Neuronal stem cell (in vitro differentiated cells): ENCODE results near the gene FMC1.
"Not testable (repeated sequence)": the region's sequence is repeated elsewhere in the genome, so short reads cannot be mapped to it uniquely, and the experiment has no call there.

Source experiments
- DNase-seq: peaks from one replicate; pipeline ENCODE4 v3.0.0-alpha.2; 2013; ENCODE audit warnings: low spot score
- H2AFZ ChIP-seq: one replicate; pipeline ENCODE4 v1.6.1; 2013; ENCODE audit warnings: mild to moderate bottlenecking, low read length, inconsistent platforms
- H2AK5ac ChIP-seq: 2 replicates; pipeline ENCODE4 v1.6.1; 2013; ENCODE audit warnings: low read depth, mild to moderate bottlenecking, inconsistent platforms, low read length, moderate library complexity, mixed read lengths
- H2BK120ac ChIP-seq: 2 replicates; pipeline ENCODE4 v1.6.1; 2013; ENCODE audit warnings: low read depth, mild to moderate bottlenecking, inconsistent platforms, low read length, moderate library complexity, mixed read lengths
- H2BK12ac ChIP-seq: one replicate; pipeline ENCODE4 v1.6.1; 2013; ENCODE audit warnings: low read length, inconsistent platforms
- H2BK15ac ChIP-seq: 2 replicates; pipeline ENCODE4 v1.6.1; 2013; ENCODE audit warnings: mild to moderate bottlenecking, low read length, inconsistent platforms, mixed read lengths
- H2BK5ac ChIP-seq: one replicate; pipeline ENCODE4 v1.6.1; 2013; ENCODE audit warnings: inconsistent platforms, mild to moderate bottlenecking, low read length, moderate library complexity
- H3K14ac ChIP-seq: one replicate; pipeline ENCODE4 v1.6.1; 2013; ENCODE audit warnings: low read length, inconsistent platforms
- H3K18ac ChIP-seq: 2 replicates; pipeline ENCODE4 v1.6.1; 2013; ENCODE audit warnings: low read length, inconsistent platforms
- H3K23ac ChIP-seq: 2 replicates; pipeline ENCODE4 v1.6.1; 2013; ENCODE audit warnings: low read depth, mild to moderate bottlenecking, mixed read lengths, low read length, inconsistent platforms; ENCODE audit not compliant: poor library complexity
- H3K27ac ChIP-seq: replicated peaks from 3 replicates; pipeline ENCODE4 v1.5.1; 2013; ENCODE audit warnings: low read length, inconsistent platforms
- H3K27me3 ChIP-seq, 3 experiments: 2 replicates each; pipeline ENCODE4 v1.6.1; 2013; ENCODE audit warnings: low read length in 3 of 3, mild to moderate bottlenecking in 2 of 3, inconsistent platforms in 1 of 3, low read depth in 1 of 3, mixed read lengths in 1 of 3, moderate library complexity in 1 of 3; ENCODE audit not compliant: control insufficient read depth in 3 of 3, insufficient read depth in 3 of 3
- H3K36me3 ChIP-seq, 2 donors: replicated peaks in 1 of 2; 2 replicates each; pipeline ENCODE4 v1.6.1; 2013; ENCODE audit warnings: low read length in 2 of 2; ENCODE audit not compliant: control insufficient read depth in 2 of 2, insufficient read depth in 2 of 2
- H3K4ac ChIP-seq: 2 replicates; pipeline ENCODE4 v1.6.1; 2013; ENCODE audit warnings: inconsistent platforms, mild to moderate bottlenecking, low read length, moderate library complexity
- H3K4me1 ChIP-seq, 2 donors: 1 replicate in 1 of 2; 2 replicates in 1 of 2; pipeline ENCODE4 v1.6.1; 2013; ENCODE audit warnings: low read length in 2 of 2, low read depth in 1 of 2; ENCODE audit not compliant: control insufficient read depth in 2 of 2, insufficient read depth in 1 of 2
- H3K4me2 ChIP-seq: one replicate; pipeline ENCODE4 v1.6.1; 2013; ENCODE audit warnings: mild to moderate bottlenecking, low read length, inconsistent platforms; ENCODE audit not compliant: insufficient read depth, poor library complexity, severe bottlenecking
- H3K4me3 ChIP-seq, 2 donors: 2 replicates each; pipeline ENCODE4 v1.5.1; 2013; ENCODE audit warnings: low read length in 2 of 2, mild to moderate bottlenecking in 2 of 2, inconsistent platforms in 1 of 2, moderate library complexity in 1 of 2
- H3K79me1 ChIP-seq: one replicate; pipeline ENCODE4 v1.6.1; 2013; ENCODE audit warnings: low read depth, mild to moderate bottlenecking, inconsistent platforms, low read length, moderate library complexity
- H3K9ac ChIP-seq: one replicate; pipeline ENCODE4 v1.6.1; 2013; ENCODE audit warnings: mild to moderate bottlenecking, low read depth, low read length, inconsistent platforms; ENCODE audit not compliant: poor library complexity
- H3K9me3 ChIP-seq, 2 donors: replicated peaks in 1 of 2; 2 replicates each; pipeline versions ENCODE3 to v1.6.1; 2013; ENCODE audit warnings: low read length in 2 of 2, mild to moderate bottlenecking in 2 of 2, inconsistent platforms in 1 of 2, low read depth in 1 of 2, mixed read lengths in 1 of 2, moderate library complexity in 1 of 2; ENCODE audit not compliant: control insufficient read depth in 2 of 2, insufficient read depth in 1 of 2
- H4K8ac ChIP-seq: one replicate; pipeline ENCODE4 v1.6.1; 2013; ENCODE audit warnings: low read depth, mild to moderate bottlenecking, inconsistent platforms, low read length, moderate library complexity
- H4K91ac ChIP-seq: one replicate; pipeline ENCODE4 v1.6.1; 2013; ENCODE audit warnings: low read length, low read depth, mild to moderate bottlenecking, inconsistent platforms; ENCODE audit not compliant: poor library complexity
- WGBS, 2 donors: extraction: QIAGEN DNeasy Blood & Tissue Kit; methylation state at CpG; one replicate each; pipeline ENCODE4 v1.1.7; 2013; ENCODE audit warnings: missing lambda C conversion rate in 2 of 2, mixed read lengths in 1 of 2; ENCODE audit not compliant: insufficient read length in 2 of 2, insufficient replicate concordance in 1 of 2; ENCODE audit errors: extremely low coverage in 2 of 2; 5-methylcytosine and 5-hydroxymethylcytosine counted together

The FMC1 gene

DNA sequence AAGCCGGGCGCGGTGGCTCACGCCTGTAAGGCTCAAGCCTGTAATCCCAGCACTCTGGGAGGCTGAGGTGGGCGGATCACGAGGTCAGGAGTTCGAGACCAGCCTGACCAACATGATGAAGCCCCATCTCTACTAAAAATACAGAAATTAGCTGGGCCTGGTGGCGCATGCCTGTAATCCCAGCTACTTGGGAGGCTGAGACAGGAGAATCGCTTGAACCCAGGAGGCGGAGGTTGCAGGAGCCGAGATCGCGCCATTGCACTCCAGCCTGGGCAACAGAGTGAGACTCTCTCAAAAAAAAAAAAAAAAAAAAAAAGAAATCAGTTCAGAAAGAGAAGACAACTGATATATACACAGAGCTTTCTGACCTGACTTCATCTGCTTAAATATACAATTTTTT lies 7.7 kb upstream of the FMC1 start:
- not testable (repeated sequence) for H3K4me3 ChIP-seq, H2BK12ac ChIP-seq, H3K23ac ChIP-seq, H2BK5ac ChIP-seq, H3K9me3 ChIP-seq, H3K4me1 ChIP-seq, H2AFZ ChIP-seq, H4K8ac ChIP-seq, H3K27me3 ChIP-seq, H2BK15ac ChIP-seq, H3K4me2 ChIP-seq, H3K9ac ChIP-seq, H3K14ac ChIP-seq, H2AK5ac ChIP-seq, H3K79me1 ChIP-seq, H3K27ac ChIP-seq, DNase-seq, H3K18ac ChIP-seq, H4K91ac ChIP-seq, H3K36me3 ChIP-seq, H3K4ac ChIP-seq, H2BK120ac ChIP-seq
- no CpG with 5 or more reads among the region's 13 CpGs for WGBS, 2 donors

GRCh38 chr7:139334399-139335150 lies 6.6 kb upstream of the FMC1 start:
- no peak overlapping the region for H4K8ac ChIP-seq
- no peak overlapping the region for H4K91ac ChIP-seq
- H3K27ac ChIP-seq = no peak overlapping the region
- no peak overlapping the region for H2BK12ac ChIP-seq
- H3K4me3 ChIP-seq = no peak overlapping the region
- no peaks in the 10 kb centered on the region for H3K79me1 ChIP-seq
- H3K14ac ChIP-seq = no peak overlapping the region
- no peak overlapping the region for H3K9ac ChIP-seq
- H3K4ac ChIP-seq = no peak overlapping the region
- no peak overlapping the region for H2AK5ac ChIP-seq
- H2BK15ac ChIP-seq = no peak overlapping the region
- no peaks in the 10 kb centered on the region for H3K36me3 ChIP-seq
- H3K9me3 ChIP-seq = peaks cover 2 to 7% of the 10 kb centered on the region in 2 donors
- no peak overlapping the region for H2BK120ac ChIP-seq
- H3K23ac ChIP-seq = no peak overlapping the region
- H3K4me2 ChIP-seq = no peak overlapping the region
- H2BK5ac ChIP-seq = no peak overlapping the region
- H3K27me3 ChIP-seq = no peaks in the 10 kb centered on the region
- no peak overlapping the region for H2AFZ ChIP-seq
- WGBS, 2 donors = no CpG with 5 or more reads among the region's 4 CpGs
- no peak for DNase-seq
- H3K18ac ChIP-seq = no peak overlapping the region
- no peaks in the 10 kb centered on the region for H3K4me1 ChIP-seq

DNA sequence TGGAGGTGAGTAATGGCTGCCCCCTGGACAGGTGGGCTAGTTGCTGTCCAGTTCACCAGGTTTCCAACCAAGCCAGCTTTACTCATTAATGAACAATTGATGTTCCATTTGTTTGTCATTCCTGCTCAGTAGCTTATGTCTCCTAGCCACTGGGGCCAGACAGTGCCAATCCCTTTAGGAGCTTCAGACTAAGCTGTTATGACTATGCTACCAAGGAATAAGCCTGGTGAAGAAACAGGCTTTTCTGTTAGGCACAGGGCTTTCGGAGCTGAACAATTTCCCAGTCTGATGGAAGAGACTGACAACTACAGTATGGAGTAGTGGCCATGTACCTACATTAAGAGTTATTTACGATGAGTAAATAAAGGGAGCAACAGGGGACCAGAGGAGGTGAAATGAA lies 2.1 kb upstream of the FMC1 start:
- peak overlapping the region; percentile 83 for H2AFZ ChIP-seq
- no peak overlapping the region for H2BK12ac ChIP-seq
- no peak overlapping the region for H3K14ac ChIP-seq
- peaks cover 0 to 14% of the 10 kb centered on the region in 2 donors for H3K36me3 ChIP-seq
- no peak overlapping the region for H3K4me2 ChIP-seq
- no peak overlapping the region for H2AK5ac ChIP-seq
- no peak overlapping the region for H4K91ac ChIP-seq
- H3K18ac ChIP-seq = no peak overlapping the region
- peaks cover 2 to 10% of the 10 kb centered on the region in 2 donors for H3K9me3 ChIP-seq
- no peak overlapping the region for H3K9ac ChIP-seq
- H2BK120ac ChIP-seq = no peak overlapping the region
- no peaks in the 10 kb centered on the region for H3K27me3 ChIP-seq
- no peaks in the 10 kb centered on the region for H3K79me1 ChIP-seq
- no peak overlapping the region for H3K4ac ChIP-seq
- no peak overlapping the region for H4K8ac ChIP-seq
- no peak for DNase-seq
- H2BK5ac ChIP-seq = no peak overlapping the region
- H3K23ac ChIP-seq = no peak overlapping the region
- peak overlapping the region in 1 of 2 donors; percentile 74 for H3K4me3 ChIP-seq
- H3K4me1 ChIP-seq = peaks cover 0 to 4% of the 10 kb centered on the region in 2 donors
- no CpG with 5 or more reads among the region's 2 CpGs for WGBS, 2 donors
- no peak overlapping the region for H3K27ac ChIP-seq
- no peak overlapping the region for H2BK15ac ChIP-seq

- no peak overlapping the region for H4K8ac ChIP-seq
- H3K4me3 ChIP-seq = peak overlapping the region; percentile 74 to 99
- H4K91ac ChIP-seq = no peak overlapping the region
- no peak overlapping the region for H2BK15ac ChIP-seq
- peaks cover 2 to 10% of the 10 kb centered on the region in 2 donors for H3K9me3 ChIP-seq
- peaks cover 0 to 18% of the 10 kb centered on the region in 2 donors for H3K36me3 ChIP-seq
- H3K79me1 ChIP-seq = no peaks in the 10 kb centered on the region
- H3K27me3 ChIP-seq = no peaks in the 10 kb centered on the region
- peak overlapping the region; percentile 83 for H2AFZ ChIP-seq
- H3K27ac ChIP-seq = peak overlapping the region; percentile 99
- no peak overlapping the region for H2BK5ac ChIP-seq
- H2BK120ac ChIP-seq = no peak overlapping the region
- WGBS, 2 donors = no CpG with 5 or more reads among the region's 13 CpGs
- H3K9ac ChIP-seq = no peak overlapping the region
- no peak overlapping the region for H3K14ac ChIP-seq
- no peak overlapping the region for H3K4ac ChIP-seq
- peaks cover 0 to 4% of the 10 kb centered on the region in 2 donors for H3K4me1 ChIP-seq
- no peak overlapping the region for H3K18ac ChIP-seq
- no peak overlapping the region for H2BK12ac ChIP-seq
- no peak overlapping the region for H2AK5ac ChIP-seq
- DNase-seq = no peak
- no peak overlapping the region for H3K23ac ChIP-seq
- H3K4me2 ChIP-seq = no peak overlapping the region
Observed at GRCh38 chr7:139339698-139340036, 1.5 kb upstream of the FMC1 start.
